Liver (tissue), 9 donors: Measurements from ENCODE around the gene FBN1. TPM values are rescaled to one million over a fixed set of nuclear protein-coding genes. Genes with fewer than 3 reads are reported as not detected.

Source experiments
- DNase-seq: peaks from one replicate; pipeline ENCODE4 v3.0.0-alpha.2; 2017; ENCODE audit warnings: low spot score
- H3K27ac ChIP-seq, 2 donors: one replicate each; pipeline ENCODE4 v1.7.0; 2013; ENCODE audit warnings: inconsistent platforms in 2 of 2, low read length in 2 of 2, control low read depth in 1 of 2, low read depth in 1 of 2, mild to moderate bottlenecking in 1 of 2
- H3K27me3 ChIP-seq, 4 donors: one replicate each; pipeline versions ENCODE4 v1.6.1 to v1.7.0; 2013; ENCODE audit warnings: low read length in 3 of 4, inconsistent platforms in 1 of 4, mild to moderate bottlenecking in 1 of 4, moderate library complexity in 1 of 4; ENCODE audit not compliant: control insufficient read depth in 4 of 4, insufficient read depth in 4 of 4
- H3K36me3 ChIP-seq, 4 donors: one replicate each; pipeline versions ENCODE4 v1.6.1 to v1.7.0; 2013; ENCODE audit warnings: low read length in 3 of 4, mild to moderate bottlenecking in 3 of 4, low read depth in 1 of 4, moderate library complexity in 1 of 4; ENCODE audit not compliant: control insufficient read depth in 4 of 4, insufficient read depth in 3 of 4
- H3K4me1 ChIP-seq, 4 donors: one replicate each; pipeline versions ENCODE4 v1.6.1 to v1.7.0; 2013; ENCODE audit warnings: low read length in 3 of 4, mild to moderate bottlenecking in 3 of 4, moderate library complexity in 1 of 4; ENCODE audit not compliant: control insufficient read depth in 4 of 4, insufficient read depth in 4 of 4
- H3K4me3 ChIP-seq, 3 donors: one replicate each; pipeline versions ENCODE4 v1.6.1 to v1.7.0; 2013; ENCODE audit warnings: low read length in 3 of 3, control low read depth in 1 of 3, low read depth in 1 of 3, mild to moderate bottlenecking in 1 of 3
- H3K9ac ChIP-seq, 2 donors: one replicate each; pipeline ENCODE4 v1.7.0; 2013; ENCODE audit warnings: low read length in 2 of 2, mild to moderate bottlenecking in 2 of 2, moderate library complexity in 2 of 2, control low read depth in 1 of 2, low read depth in 1 of 2
- H3K9me3 ChIP-seq, 4 donors: one replicate each; pipeline versions ENCODE4 v1.6.1 to v1.7.0; 2013; ENCODE audit warnings: low read length in 3 of 4; ENCODE audit not compliant: control insufficient read depth in 4 of 4
- EGR1 ChIP-seq, 2 donors: IDR thresholded peaks; 2 replicates each; pipeline ENCODE4 v1.6.1; 2016 to 2018; ENCODE audit warnings: antibody characterized with exemption in 2 of 2, low read depth in 2 of 2
- FOXA1 ChIP-seq: IDR thresholded peaks from 2 replicates; pipeline ENCODE4 v1.6.1; 2016; ENCODE audit warnings: antibody characterized with exemption
- FOXA2 ChIP-seq: IDR thresholded peaks from 2 replicates; pipeline ENCODE4 v1.6.1; 2016; ENCODE audit warnings: antibody characterized with exemption
- GABPA ChIP-seq, 2 donors: IDR thresholded peaks in 1 of 2; conservative IDR thresholded peaks in 1 of 2; 2 replicates each; pipeline ENCODE4 v1.6.1; 2016; ENCODE audit warnings: antibody characterized with exemption in 2 of 2, mild to moderate bottlenecking in 1 of 2, moderate library complexity in 1 of 2
- HNF4A ChIP-seq, 2 donors: conservative IDR thresholded peaks; 2 replicates each; pipeline ENCODE4 v1.6.1; 2016; ENCODE audit warnings: antibody characterized with exemption in 2 of 2, mild to moderate bottlenecking in 2 of 2
- HNF4G ChIP-seq: IDR thresholded peaks from 2 replicates; pipeline ENCODE4 v1.6.1; 2016; ENCODE audit warnings: antibody characterized with exemption
- JUND ChIP-seq, 2 donors: IDR thresholded peaks; 2 replicates each; pipeline ENCODE4 v1.6.1; 2016; ENCODE audit warnings: antibody characterized with exemption in 2 of 2
- NR2F2 ChIP-seq: IDR thresholded peaks from 2 replicates; pipeline ENCODE4 v1.6.1; 2016; ENCODE audit warnings: antibody characterized with exemption
- RAD21 ChIP-seq, 2 donors: IDR thresholded peaks; 2 replicates each; pipeline ENCODE4 v1.6.1; 2016; ENCODE audit warnings: antibody characterized with exemption in 2 of 2, mild to moderate bottlenecking in 2 of 2
- RXRA ChIP-seq, 2 donors: IDR thresholded peaks; 2 replicates each; pipeline ENCODE4 v1.6.1; 2017 to 2018; ENCODE audit warnings: antibody characterized with exemption in 2 of 2, mild to moderate bottlenecking in 1 of 2
- SP1 ChIP-seq: IDR thresholded peaks from 2 replicates; pipeline ENCODE4 v1.6.1; 2018; ENCODE audit warnings: antibody characterized with exemption, mild to moderate bottlenecking
- TAF1 ChIP-seq: conservative IDR thresholded peaks from 2 replicates; pipeline ENCODE4 v1.6.1; 2016; ENCODE audit warnings: antibody characterized with exemption, mild to moderate bottlenecking
- YY1 ChIP-seq: IDR thresholded peaks from 2 replicates; pipeline ENCODE4 v1.6.1; 2016; ENCODE audit warnings: antibody characterized with exemption, mild to moderate bottlenecking
- WGBS: extraction: QIAGEN DNeasy Blood & Tissue Kit; methylation state at CpG from one replicate; pipeline ENCODE4 v1.1.7; 2013; 5-methylcytosine and 5-hydroxymethylcytosine counted together
- polyA plus RNA-seq, 2 donors: library from polyadenylated mRNA; stranded (reverse) in 1 of 2; unstranded in 1 of 2; fragments of 200-250 nt in 1 of 2; fragments of >200 nt in 1 of 2; fragmentation: Nextera tagmentation in 1 of 2; extraction: Ambion mirVana in 1 of 2; gene quantifications; one replicate each; pipeline versions ENCODE4 v1.2.1 to v1.2.3, GENCODE V29; 2013 to 2015
- total RNA-seq, 2 donors: library from RNA; depleted of rRNA; stranded (reverse); fragments of >200 nt; gene quantifications; one replicate each; pipeline ENCODE4 v1.2.3, GENCODE V29; 2014
- TF ChIP-seq, protein P1 (sequence below): IDR thresholded peaks from 2 replicates; pipeline ENCODE4 v1.6.1; 2016; ENCODE audit warnings: antibody characterized with exemption
- TF ChIP-seq, protein P2 (sequence below): IDR thresholded peaks from 2 replicates; pipeline ENCODE4 v1.6.1; 2016; ENCODE audit warnings: antibody characterized with exemption, mild to moderate bottlenecking
- TF ChIP-seq, protein P3 (sequence below): fragments of 150-350 bp; IDR thresholded peaks from 2 replicates; pipeline ENCODE4 v1.5.1; 2017; ENCODE audit warnings: improper control_type of control experiment, low read depth, low read length; ENCODE audit not compliant: missing input control
- TF ChIP-seq, protein P4 (sequence below): IDR thresholded peaks from 2 replicates; pipeline ENCODE4 v1.6.1; 2016; ENCODE audit warnings: antibody characterized with exemption
- TF ChIP-seq, protein P5 (sequence below): IDR thresholded peaks from 2 replicates; pipeline ENCODE4 v1.6.1; 2016; ENCODE audit warnings: antibody characterized with exemption
- donor health status: healthy.
- donor health status: healthy.
- donor health status: healthy.
- donor health status: healthy.
- donor health status: healthy.

Gene FBN1
- total and polyA plus RNA-seq, 4 donors = 1.3 to 20.1 (median 12.4) TPM

DNA sequence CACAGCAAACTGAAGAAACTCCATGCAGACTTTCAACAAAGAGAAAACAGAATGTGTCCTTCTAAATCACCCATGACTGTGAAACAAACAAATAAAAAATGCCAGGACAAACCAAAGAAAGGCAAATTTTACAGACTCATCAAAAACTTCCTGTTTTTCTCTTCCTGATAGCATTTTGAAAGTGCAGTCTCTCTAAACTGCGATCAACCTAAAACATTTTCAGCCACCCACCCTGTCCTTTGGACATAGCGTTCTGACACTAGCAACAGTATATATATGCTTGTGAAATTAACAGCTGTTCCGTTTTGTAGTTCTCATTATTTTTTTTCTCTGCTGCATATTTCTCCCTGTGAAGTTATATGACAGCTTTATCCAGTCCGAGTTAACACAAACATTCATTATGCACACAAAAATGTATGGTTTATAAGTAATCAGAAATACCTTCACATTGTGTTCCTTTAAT, 151.7 kb downstream of the FBN1 start:
- TF ChIP-seq EGR1 (IDR thresholded peaks at IDR 0.05; ENCODE audit: low read depth in 2 of 2) = no peak
- TF ChIP-seq, protein P1, sequence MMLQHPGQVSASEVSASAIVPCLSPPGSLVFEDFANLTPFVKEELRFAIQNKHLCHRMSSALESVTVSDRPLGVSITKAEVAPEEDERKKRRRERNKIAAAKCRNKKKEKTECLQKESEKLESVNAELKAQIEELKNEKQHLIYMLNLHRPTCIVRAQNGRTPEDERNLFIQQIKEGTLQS = no peak
- TF ChIP-seq, protein P2, sequence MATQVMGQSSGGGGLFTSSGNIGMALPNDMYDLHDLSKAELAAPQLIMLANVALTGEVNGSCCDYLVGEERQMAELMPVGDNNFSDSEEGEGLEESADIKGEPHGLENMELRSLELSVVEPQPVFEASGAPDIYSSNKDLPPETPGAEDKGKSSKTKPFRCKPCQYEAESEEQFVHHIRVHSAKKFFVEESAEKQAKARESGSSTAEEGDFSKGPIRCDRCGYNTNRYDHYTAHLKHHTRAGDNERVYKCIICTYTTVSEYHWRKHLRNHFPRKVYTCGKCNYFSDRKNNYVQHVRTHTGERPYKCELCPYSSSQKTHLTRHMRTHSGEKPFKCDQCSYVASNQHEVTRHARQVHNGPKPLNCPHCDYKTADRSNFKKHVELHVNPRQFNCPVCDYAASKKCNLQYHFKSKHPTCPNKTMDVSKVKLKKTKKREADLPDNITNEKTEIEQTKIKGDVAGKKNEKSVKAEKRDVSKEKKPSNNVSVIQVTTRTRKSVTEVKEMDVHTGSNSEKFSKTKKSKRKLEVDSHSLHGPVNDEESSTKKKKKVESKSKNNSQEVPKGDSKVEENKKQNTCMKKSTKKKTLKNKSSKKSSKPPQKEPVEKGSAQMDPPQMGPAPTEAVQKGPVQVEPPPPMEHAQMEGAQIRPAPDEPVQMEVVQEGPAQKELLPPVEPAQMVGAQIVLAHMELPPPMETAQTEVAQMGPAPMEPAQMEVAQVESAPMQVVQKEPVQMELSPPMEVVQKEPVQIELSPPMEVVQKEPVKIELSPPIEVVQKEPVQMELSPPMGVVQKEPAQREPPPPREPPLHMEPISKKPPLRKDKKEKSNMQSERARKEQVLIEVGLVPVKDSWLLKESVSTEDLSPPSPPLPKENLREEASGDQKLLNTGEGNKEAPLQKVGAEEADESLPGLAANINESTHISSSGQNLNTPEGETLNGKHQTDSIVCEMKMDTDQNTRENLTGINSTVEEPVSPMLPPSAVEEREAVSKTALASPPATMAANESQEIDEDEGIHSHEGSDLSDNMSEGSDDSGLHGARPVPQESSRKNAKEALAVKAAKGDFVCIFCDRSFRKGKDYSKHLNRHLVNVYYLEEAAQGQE = no peak
- no peak for TF ChIP-seq YY1
- no peak for TF ChIP-seq NR2F2
- WGBS = 78% methylated on average over 4 of the region's 4 CpGs

DNA sequence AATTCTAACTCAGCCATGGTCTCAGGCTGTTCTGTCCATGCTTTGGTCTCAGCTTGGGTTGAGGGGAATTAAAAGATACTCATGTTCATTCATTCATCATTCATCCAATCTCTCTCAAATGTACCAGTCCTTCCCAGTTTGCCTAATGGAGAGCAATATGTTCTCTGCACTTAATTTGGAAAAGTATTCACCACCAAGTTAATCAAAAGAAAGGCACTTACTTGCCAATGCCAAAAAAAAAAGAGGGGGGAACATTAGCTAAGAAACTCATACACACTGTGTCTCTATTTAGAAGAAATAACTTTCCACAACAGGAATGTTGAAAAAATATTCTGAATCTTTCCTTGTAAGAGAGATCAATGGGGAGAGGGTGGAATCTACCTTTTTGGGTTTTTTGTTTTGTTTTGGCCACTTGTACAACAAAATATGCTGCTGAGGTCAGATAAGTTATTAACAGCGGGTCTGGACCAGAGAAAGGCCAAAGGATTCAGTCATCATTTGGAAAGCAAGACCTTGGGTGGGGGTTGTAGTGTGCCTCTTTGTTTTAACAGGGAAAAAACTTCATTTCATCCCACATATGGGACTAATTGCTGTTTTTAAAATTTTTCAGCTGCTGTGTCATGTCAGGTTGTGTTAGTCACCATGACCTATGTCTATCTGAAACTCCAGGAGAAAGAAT, 152.3 kb downstream of the FBN1 start:
- Histone ChIP-seq H3K9ac (no peak overlapping the region), H3K36me3 (no peaks in the 10 kb centered on the region), H3K27me3 (no peaks in the 10 kb centered on the region), H3K4me3 (no peak overlapping the region), H3K4me1 (no peaks in the 10 kb centered on the region), H3K27ac (no peak overlapping the region), H3K9me3 (no peaks in the 10 kb centered on the region)
- WGBS = 92% methylated on average over 1 of the region's 1 CpG
- no peak for DNase-seq
- TF ChIP-seq SP1 (no peak), FOXA1 (no peak), TAF1 (no peak), JUND (IDR thresholded peaks at IDR 0.05) (no peak), HNF4G (no peak), NR2F2 (no peak), RXRA (IDR thresholded peaks at IDR 0.05) (no peak), HNF4A (conservative IDR thresholded peaks at IDR 0.05) (no peak), FOXA2 (no peak), EGR1 (IDR thresholded peaks at IDR 0.05; ENCODE audit: low read depth in 2 of 2) (no peak), YY1 (no peak), GABPA (IDR thresholded peaks at IDR 0.05 in 1 of 2, conservative IDR thresholded peaks at IDR 0.05 in 1 of 2) (no peak), RAD21 (IDR thresholded peaks at IDR 0.05) (no peak)
- TF ChIP-seq, protein P1 = no peak
- TF ChIP-seq, protein P2 = no peak
- TF ChIP-seq, protein P3, sequence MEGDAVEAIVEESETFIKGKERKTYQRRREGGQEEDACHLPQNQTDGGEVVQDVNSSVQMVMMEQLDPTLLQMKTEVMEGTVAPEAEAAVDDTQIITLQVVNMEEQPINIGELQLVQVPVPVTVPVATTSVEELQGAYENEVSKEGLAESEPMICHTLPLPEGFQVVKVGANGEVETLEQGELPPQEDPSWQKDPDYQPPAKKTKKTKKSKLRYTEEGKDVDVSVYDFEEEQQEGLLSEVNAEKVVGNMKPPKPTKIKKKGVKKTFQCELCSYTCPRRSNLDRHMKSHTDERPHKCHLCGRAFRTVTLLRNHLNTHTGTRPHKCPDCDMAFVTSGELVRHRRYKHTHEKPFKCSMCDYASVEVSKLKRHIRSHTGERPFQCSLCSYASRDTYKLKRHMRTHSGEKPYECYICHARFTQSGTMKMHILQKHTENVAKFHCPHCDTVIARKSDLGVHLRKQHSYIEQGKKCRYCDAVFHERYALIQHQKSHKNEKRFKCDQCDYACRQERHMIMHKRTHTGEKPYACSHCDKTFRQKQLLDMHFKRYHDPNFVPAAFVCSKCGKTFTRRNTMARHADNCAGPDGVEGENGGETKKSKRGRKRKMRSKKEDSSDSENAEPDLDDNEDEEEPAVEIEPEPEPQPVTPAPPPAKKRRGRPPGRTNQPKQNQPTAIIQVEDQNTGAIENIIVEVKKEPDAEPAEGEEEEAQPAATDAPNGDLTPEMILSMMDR = no peak
- TF ChIP-seq, protein P4, sequence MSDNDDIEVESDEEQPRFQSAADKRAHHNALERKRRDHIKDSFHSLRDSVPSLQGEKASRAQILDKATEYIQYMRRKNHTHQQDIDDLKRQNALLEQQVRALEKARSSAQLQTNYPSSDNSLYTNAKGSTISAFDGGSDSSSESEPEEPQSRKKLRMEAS = no peak
- TF ChIP-seq, protein P5, sequence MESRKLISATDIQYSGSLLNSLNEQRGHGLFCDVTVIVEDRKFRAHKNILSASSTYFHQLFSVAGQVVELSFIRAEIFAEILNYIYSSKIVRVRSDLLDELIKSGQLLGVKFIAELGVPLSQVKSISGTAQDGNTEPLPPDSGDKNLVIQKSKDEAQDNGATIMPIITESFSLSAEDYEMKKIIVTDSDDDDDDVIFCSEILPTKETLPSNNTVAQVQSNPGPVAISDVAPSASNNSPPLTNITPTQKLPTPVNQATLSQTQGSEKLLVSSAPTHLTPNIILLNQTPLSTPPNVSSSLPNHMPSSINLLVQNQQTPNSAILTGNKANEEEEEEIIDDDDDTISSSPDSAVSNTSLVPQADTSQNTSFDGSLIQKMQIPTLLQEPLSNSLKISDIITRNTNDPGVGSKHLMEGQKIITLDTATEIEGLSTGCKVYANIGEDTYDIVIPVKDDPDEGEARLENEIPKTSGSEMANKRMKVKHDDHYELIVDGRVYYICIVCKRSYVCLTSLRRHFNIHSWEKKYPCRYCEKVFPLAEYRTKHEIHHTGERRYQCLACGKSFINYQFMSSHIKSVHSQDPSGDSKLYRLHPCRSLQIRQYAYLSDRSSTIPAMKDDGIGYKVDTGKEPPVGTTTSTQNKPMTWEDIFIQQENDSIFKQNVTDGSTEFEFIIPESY = no peak

More for the DNA sequence above, 151.7 kb downstream of the FBN1 start:
- Histone ChIP-seq H3K27ac (no peak overlapping the region), H3K4me3 (no peak overlapping the region), H3K27me3 (no peaks in the 10 kb centered on the region), H3K9me3 (no peaks in the 10 kb centered on the region), H3K36me3 (no peaks in the 10 kb centered on the region), H3K9ac (no peak overlapping the region), H3K4me1 (no peaks in the 10 kb centered on the region)
- no peak for DNase-seq
